Adrenal gland (tissue), 12 donors: Measurements from ENCODE around the gene SPPL3. TPM values are rescaled to one million over a fixed set of nuclear protein-coding genes. Genes with fewer than 3 reads are reported as not detected.

Source experiments
- DNase-seq, 7 donors: peaks; one replicate each; pipeline ENCODE4 v3.0.0-alpha.2; 2019 to 2020
- H3K27ac ChIP-seq, 5 donors: fragments of 200-600 bp; sonication (generic) in 4 of 5; 1 replicate in 3 of 5; 2 replicates in 2 of 5; pipeline versions ENCODE4 v1.5.1 to v1.8.0; 2016 to 2020; ENCODE audit warnings: mild to moderate bottlenecking in 1 of 5
- H3K27me3 ChIP-seq: fragments of 200-600 bp; 2 replicates; pipeline ENCODE4 v1.8.0; 2021
- H3K36me3 ChIP-seq, 2 donors: fragments of 200-600 bp; replicated peaks in 1 of 2; 1 replicate in 1 of 2; 2 replicates in 1 of 2; pipeline versions ENCODE4 v1.5.1 to v1.8.0; 2018 to 2022
- H3K4me1 ChIP-seq, 2 donors: fragments of 200-600 bp; replicated peaks in 1 of 2; 1 replicate in 1 of 2; 2 replicates in 1 of 2; pipeline versions ENCODE4 v1.5.1 to v1.8.0; 2018 to 2021
- H3K4me3 ChIP-seq, 4 donors: fragments of 200-600 bp; sonication (generic) in 3 of 4; one replicate each; pipeline ENCODE4 v1.5.1; 2016 to 2018
- H3K9me3 ChIP-seq, 3 donors: fragments of 200-600 bp; sonication (generic) in 1 of 3; replicated peaks in 1 of 3; 1 replicate in 2 of 3; 2 replicates in 1 of 3; pipeline versions ENCODE4 v1.5.1 to v1.8.0; 2016 to 2021
- POLR2A ChIP-seq, 2 donors: fragments of 450-650 bp; IDR thresholded peaks; one replicate each; pipeline ENCODE4 v1.6.1; 2017; ENCODE audit warnings: antibody characterized with exemption in 2 of 2, mild to moderate bottlenecking in 2 of 2, moderate library complexity in 1 of 2
- WGBS, 4 donors: extraction: QIAGEN DNeasy Blood & Tissue Kit in 2 of 4; methylation state at CpG; one replicate each; pipeline versions ENCODE4 v1.1.5 to v1.1.7; 2013 to 2017; 5-methylcytosine and 5-hydroxymethylcytosine counted together
- intact Hi-C, 2 donors: fragments of 100-400 bp; cut with DNase I; formaldehyde crosslinking; loops; one replicate each; pipeline versions ENCODE4 v1.14.1 to v1.15.0; 2022 to 2023
- polyA plus RNA-seq, 3 donors: library from polyadenylated mRNA; stranded (reverse); fragments of 200-250 nt in 2 of 3; fragments of 350-450 nt in 1 of 3; fragmentation: Illumina TruSeq in 1 of 3; extraction: RNeasy Lipid Tissue Mini Kit (QIAGEN cat#74804) in 1 of 3; gene quantifications; one replicate each; pipeline ENCODE4 v1.2.3, GENCODE V29; 2013 to 2014
- total RNA-seq, 9 donors: library from RNA; depleted of rRNA in 4 of 9; stranded (reverse); fragments of >200 nt in 4 of 9; fragments of 120-200 nt in 1 of 9; fragmentation: NEBNext Ultra II Directional in 1 of 9; extraction: Animal tissue kit (Norgen Biotek cat#: 25700) in 1 of 9; gene quantifications; one replicate each; pipeline versions ENCODE4 v1.1.0 to v1.2.4, GENCODE V29; 2013 to 2023
- TF ChIP-seq, protein P1 (sequence below), 6 experiments: fragments of 450-650 bp in 4 of 6; fragments of 200-600 bp in 2 of 6; sonication (generic) in 1 of 6; IDR thresholded peaks; 1 replicate in 5 of 6; 2 replicates in 1 of 6; pipeline versions ENCODE4 v1.5.1 to v1.8.0; 2016 to 2021; ENCODE audit warnings: antibody characterized with exemption in 6 of 6, mild to moderate bottlenecking in 2 of 6, moderate library complexity in 1 of 6
- donor health status: healthy with polysubstance abuse.
- donor health status: Bipolar disorder and iron deficiency.
- donor health status: DM: yes; HTN: yes; CAD: no.
- donor health status: DM: no; HTN: no; CAD: no.
- donor health status: DM: no; HTN: no; CAD: no.
- donor health status: DM: yes; HTN: yes; CAD: no.

The SPPL3 gene
- total and polyA plus RNA-seq, 12 donors: 10.5 to 50.6 (median 21.3) TPM

DNA sequence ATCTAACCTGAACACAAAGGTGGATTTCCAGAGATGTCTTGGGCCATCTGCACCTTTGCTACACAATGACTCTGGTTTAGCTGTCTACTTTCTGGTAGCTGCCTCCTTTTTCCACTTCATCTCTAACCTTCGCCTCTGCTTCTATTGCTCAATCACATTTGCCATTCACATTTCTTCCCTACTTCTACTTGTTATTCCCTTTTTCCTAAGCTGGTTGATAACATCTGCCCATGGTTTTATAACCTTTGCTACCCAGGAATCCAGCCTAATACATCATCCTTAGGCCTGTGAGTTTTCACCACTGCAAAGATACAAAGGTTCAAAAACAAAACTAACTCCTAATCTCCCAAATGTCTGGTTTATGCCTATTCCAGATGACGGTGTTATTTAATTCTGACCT is 13.2 kb downstream of the SPPL3 start:
- peak overlapping the region in 1 of 5 donors; percentile 12 for H3K27ac ChIP-seq
- H3K4me3 ChIP-seq: no peak overlapping the region
- no peaks in the 10 kb centered on the region for H3K36me3 ChIP-seq
- H3K9me3 ChIP-seq: no peaks in the 10 kb centered on the region
- TF ChIP-seq, protein P1, sequence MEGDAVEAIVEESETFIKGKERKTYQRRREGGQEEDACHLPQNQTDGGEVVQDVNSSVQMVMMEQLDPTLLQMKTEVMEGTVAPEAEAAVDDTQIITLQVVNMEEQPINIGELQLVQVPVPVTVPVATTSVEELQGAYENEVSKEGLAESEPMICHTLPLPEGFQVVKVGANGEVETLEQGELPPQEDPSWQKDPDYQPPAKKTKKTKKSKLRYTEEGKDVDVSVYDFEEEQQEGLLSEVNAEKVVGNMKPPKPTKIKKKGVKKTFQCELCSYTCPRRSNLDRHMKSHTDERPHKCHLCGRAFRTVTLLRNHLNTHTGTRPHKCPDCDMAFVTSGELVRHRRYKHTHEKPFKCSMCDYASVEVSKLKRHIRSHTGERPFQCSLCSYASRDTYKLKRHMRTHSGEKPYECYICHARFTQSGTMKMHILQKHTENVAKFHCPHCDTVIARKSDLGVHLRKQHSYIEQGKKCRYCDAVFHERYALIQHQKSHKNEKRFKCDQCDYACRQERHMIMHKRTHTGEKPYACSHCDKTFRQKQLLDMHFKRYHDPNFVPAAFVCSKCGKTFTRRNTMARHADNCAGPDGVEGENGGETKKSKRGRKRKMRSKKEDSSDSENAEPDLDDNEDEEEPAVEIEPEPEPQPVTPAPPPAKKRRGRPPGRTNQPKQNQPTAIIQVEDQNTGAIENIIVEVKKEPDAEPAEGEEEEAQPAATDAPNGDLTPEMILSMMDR (IDR thresholded peaks at IDR 0.05): no peak
- no peak for TF ChIP-seq POLR2A (IDR thresholded peaks at IDR 0.05)
- WGBS, 4 donors: 46 to 59% (median 52%) methylated on average over 2 of the region's 2 CpGs
- no peak for DNase-seq
- no peaks in the 10 kb centered on the region for H3K27me3 ChIP-seq
- intact Hi-C loops: no loop called here
- peaks cover 0 to 30% of the 10 kb centered on the region in 2 donors for H3K4me1 ChIP-seq

DNA sequence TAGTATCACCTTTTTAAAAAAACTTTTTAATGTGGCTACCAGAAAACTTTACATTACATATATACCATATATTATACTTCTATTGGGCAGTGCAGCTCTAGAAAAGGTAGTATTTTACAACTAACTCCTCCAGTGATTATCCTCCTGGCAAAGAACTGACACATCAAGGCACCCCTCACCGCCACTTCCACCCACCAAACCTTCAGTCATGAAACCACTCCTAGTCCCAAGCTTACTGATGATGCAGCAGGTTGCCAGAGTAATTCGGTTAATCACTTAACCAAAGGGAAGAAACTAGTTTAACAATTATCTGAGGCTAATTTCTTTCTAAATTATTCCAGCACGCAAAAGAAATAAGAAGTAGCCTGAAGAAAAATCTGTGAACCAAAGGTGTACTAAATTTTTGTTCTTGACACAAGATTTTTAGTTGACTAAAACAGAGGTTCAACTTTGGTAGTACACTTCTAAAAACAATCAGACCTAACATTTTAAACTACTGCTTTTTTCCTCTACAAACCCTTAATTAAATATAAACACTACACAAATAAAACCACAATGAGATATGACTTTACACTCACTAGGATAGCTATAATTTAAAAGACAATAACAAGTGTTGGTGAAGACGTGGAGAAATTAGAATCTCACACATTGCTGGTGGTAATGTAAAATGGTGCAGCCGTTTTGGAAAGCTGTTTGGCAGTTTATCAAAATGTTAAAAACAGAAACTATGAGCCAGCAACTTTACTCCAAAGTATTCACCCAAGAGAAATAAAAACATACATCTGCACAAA is 16.7 kb downstream of the SPPL3 start:
- H3K4me3 ChIP-seq: no peak overlapping the region
- TF ChIP-seq, protein P1 (IDR thresholded peaks at IDR 0.05): no peak
- no peak for TF ChIP-seq POLR2A (IDR thresholded peaks at IDR 0.05)
- intact Hi-C loops: no loop called here
- 53 to 75% (median 60%) methylated on average over 5 of the region's 5 CpGs for WGBS, 4 donors
- no peak for DNase-seq
- H3K36me3 ChIP-seq: no peaks in the 10 kb centered on the region
- H3K27me3 ChIP-seq: no peaks in the 10 kb centered on the region
- no peaks in the 10 kb centered on the region for H3K9me3 ChIP-seq
- H3K27ac ChIP-seq: no peak overlapping the region
- H3K4me1 ChIP-seq: peaks cover 0 to 31% of the 10 kb centered on the region in 2 donors

DNA sequence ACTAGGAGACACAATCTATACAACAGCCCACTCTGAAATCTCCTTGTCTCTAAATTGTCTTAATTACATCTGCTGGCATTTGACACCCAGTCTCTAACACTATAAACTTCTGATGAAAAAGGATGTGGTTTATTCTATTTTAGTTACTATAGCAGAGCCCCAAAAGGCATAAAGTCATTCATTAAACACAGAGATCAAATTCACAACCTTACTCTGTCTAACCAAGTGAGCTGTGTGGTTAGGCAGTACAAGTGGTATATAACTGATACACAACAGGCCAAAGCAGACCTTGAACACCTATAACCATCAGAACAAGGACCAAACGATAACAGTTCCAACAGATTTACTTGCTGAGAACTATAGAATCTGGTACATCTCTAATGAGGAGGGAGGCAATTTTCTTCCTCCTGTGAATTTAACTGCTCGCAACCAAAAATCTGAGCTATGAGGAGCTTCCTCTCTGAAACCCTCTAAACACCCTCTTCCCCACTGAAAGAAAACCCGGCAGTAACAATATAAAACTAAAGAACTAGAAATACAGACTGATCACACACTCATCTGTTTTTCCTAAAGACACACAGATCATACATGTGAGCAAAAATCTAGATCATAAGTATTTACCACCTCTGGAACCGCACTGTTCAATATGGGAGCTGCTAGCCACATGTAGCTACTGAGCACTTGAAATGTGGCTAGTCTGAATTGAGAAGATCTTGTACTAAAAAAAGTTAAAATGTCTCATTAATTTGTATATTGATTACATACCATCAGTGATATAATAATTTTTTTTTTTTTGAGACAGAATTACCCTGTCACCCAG is 17.7 kb downstream of the SPPL3 start:
- no peak overlapping the region for H3K4me3 ChIP-seq
- TF ChIP-seq, protein P1 (IDR thresholded peaks at IDR 0.05): no peak
- no peak for TF ChIP-seq POLR2A (IDR thresholded peaks at IDR 0.05)
- H3K9me3 ChIP-seq: no peaks in the 10 kb centered on the region
- H3K4me1 ChIP-seq: peaks cover 0 to 21% of the 10 kb centered on the region in 2 donors
- WGBS, 4 donors: 78 to 87% (median 84%) methylated on average over 4 of the region's 4 CpGs
- DNase-seq: no peak
- no peaks in the 10 kb centered on the region for H3K27me3 ChIP-seq
- no peaks in the 10 kb centered on the region for H3K36me3 ChIP-seq
- no peak overlapping the region for H3K27ac ChIP-seq
- intact Hi-C loops: no loop called here

DNA sequence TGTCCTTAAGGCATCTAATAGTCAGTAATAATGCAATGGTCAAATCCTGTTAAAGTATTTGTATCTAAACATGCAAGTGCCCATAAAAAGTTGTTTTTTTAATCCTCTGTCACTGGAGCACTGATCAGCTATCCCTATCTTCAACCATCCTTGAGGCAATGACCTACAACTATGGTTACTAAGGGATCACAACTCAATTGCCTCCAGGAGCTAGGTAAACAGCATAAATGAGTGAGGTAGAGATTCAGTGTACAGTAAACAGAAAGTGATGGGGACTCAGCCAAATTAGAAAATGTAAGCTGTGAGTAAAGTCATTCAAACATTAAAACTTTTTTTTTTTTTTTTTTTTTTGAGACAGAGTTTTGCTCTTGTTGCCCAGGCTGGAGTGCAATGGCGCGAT is 18.6 kb downstream of the SPPL3 start:
- intact Hi-C loops: no loop called here

More for the DNA sequence above, 18.6 kb downstream of the SPPL3 start:
- H3K9me3 ChIP-seq: no peaks in the 10 kb centered on the region
- peaks cover 0 to 12% of the 10 kb centered on the region in 2 donors for H3K4me1 ChIP-seq
- H3K27ac ChIP-seq: no peak overlapping the region
- no peaks in the 10 kb centered on the region for H3K36me3 ChIP-seq
- WGBS, 4 donors: 90 to 100% (median 99%) methylated on average over 2 of the region's 2 CpGs
- TF ChIP-seq, protein P1 (IDR thresholded peaks at IDR 0.05): no peak
- no peak for TF ChIP-seq POLR2A (IDR thresholded peaks at IDR 0.05)
- H3K4me3 ChIP-seq: no peak overlapping the region
- no peak for DNase-seq
- H3K27me3 ChIP-seq: no peaks in the 10 kb centered on the region
